GM12878 (cell line): ENCODE data around the gene CNPPD1. TPM values are rescaled to one million over a fixed set of nuclear protein-coding genes. Genes with fewer than 3 reads are reported as not detected.

Source experiments
- ATAC-seq: fragments of 200-7000 bp; cut with Tn5 transposase; 3 replicates; pipeline ENCODE4 v1.9.1; 2020; ENCODE audit warnings: mild to moderate bottlenecking, moderate library complexity
- BruUV-seq: library from RNA; stranded (reverse); fragments of 400-500 nt; replicated peaks from 2 replicates; lab custom pipeline; 2021; lab: Mats Ljungman, UMichigan
- CTCF ChIA-PET: fragments of 300-600 bp; sonication (Branson Sonifier 250); formaldehyde crosslinking; extraction: SDS; loops from one replicate; lab custom pipeline; 2021; ENCODE audit warnings: inconsistent platforms; lab: Yijun Ruan, JAX
- POLR2A ChIA-PET: fragments of 350-600 bp; formaldehyde crosslinking; extraction: SDS; loops from one replicate; lab custom pipeline; 2021; ENCODE audit warnings: inconsistent platforms; lab: Charles Lee
- RAD21 ChIA-PET: fragments of 300-600 bp; sonication (Branson Sonifier 250); formaldehyde crosslinking; loops from one replicate; lab custom pipeline; 2023; ENCODE audit warnings: antibody characterized with exemption; ENCODE audit not compliant: unreplicated experiment; lab: Charles Lee
- SMC1A ChIA-PET: fragments of 300-600 bp; sonication (Branson Sonifier 250); formaldehyde crosslinking; loops from one replicate; lab custom pipeline; 2023; ENCODE audit not compliant: unreplicated experiment, uncharacterized antibody; lab: Charles Lee
- DNase-seq: peaks from one replicate; pipeline ENCODE4 v3.0.0-alpha.2; 2011; ENCODE audit warnings: low read depth, low spot score
- FAIRE-seq: peaks from 3 replicates; lab custom pipeline; 2011; peaks lifted over from hg19 to GRCh38; lab: Jason Lieb, UNC
- H2AFZ ChIP-seq: 2 replicates; pipeline ENCODE4 v1.6.0; 2011; ENCODE audit warnings: low read depth, low read length, control low read depth; ENCODE audit not compliant: control insufficient read depth
- H3K27ac ChIP-seq: 2 replicates; pipeline ENCODE4 v1.5.1; 2011; ENCODE audit warnings: control low read depth; ENCODE audit not compliant: control insufficient read depth, insufficient read depth
- H3K27me3 ChIP-seq, 2 experiments: replicated peaks in 1 of 2; 2 replicates each; pipeline versions ENCODE4 v1.6.0 to v1.6.1; 2011; ENCODE audit warnings: low read length in 1 of 2; ENCODE audit not compliant: control insufficient read depth in 2 of 2, insufficient read depth in 2 of 2
- H3K36me3 ChIP-seq, 2 experiments: 2 replicates each; pipeline ENCODE4 v1.5.1; 2011; ENCODE audit warnings: low read length in 1 of 2; ENCODE audit not compliant: control insufficient read depth in 2 of 2, insufficient read depth in 2 of 2
- H3K4me1 ChIP-seq: 2 replicates; pipeline ENCODE4 v1.6.1; 2011; ENCODE audit warnings: mild to moderate bottlenecking, low read length, moderate library complexity, mixed read lengths; ENCODE audit not compliant: control insufficient read depth, insufficient read depth
- H3K4me2 ChIP-seq: 2 replicates; pipeline ENCODE4 v1.6.0; 2011; ENCODE audit warnings: control low read depth; ENCODE audit not compliant: control insufficient read depth, insufficient read depth
- H3K4me3 ChIP-seq: fragments of 200-600 bp; sonication (generic); 2 replicates; pipeline ENCODE4 v1.5.1; 2016
- H3K79me2 ChIP-seq: 2 replicates; pipeline ENCODE4 v1.6.0; 2011; ENCODE audit warnings: low read length; ENCODE audit not compliant: control insufficient read depth, insufficient read depth
- H3K9ac ChIP-seq: 2 replicates; pipeline ENCODE4 v1.8.0; 2011; ENCODE audit warnings: low read length, control low read depth, mixed read lengths; ENCODE audit not compliant: control insufficient read depth, insufficient read depth
- H3K9me3 ChIP-seq: replicated peaks from 3 replicates; pipeline ENCODE4 v1.5.1; 2011; ENCODE audit warnings: mild to moderate bottlenecking, low read length; ENCODE audit not compliant: control insufficient read depth, insufficient read depth
- H4K20me1 ChIP-seq: 2 replicates; pipeline ENCODE4 v1.6.0; 2011; ENCODE audit not compliant: control insufficient read depth, insufficient read depth
- CHD2 ChIP-seq: IDR thresholded peaks from 2 replicates; pipeline ENCODE4 v1.6.1; 2011; ENCODE audit warnings: low read depth, low read length, improper control_type of control experiment, borderline replicate concordance
- CREB1 ChIP-seq: IDR thresholded peaks from 2 replicates; pipeline ENCODE4 v1.6.1; 2012; ENCODE audit warnings: low read depth, mild to moderate bottlenecking, inconsistent platforms
- IRF4 ChIP-seq: IDR thresholded peaks from 2 replicates; pipeline ENCODE4 v1.6.1; 2011; ENCODE audit warnings: low read depth, low read length
- MTA3 ChIP-seq: IDR thresholded peaks from 2 replicates; pipeline ENCODE4 v1.6.1; 2012; ENCODE audit warnings: low read length, inconsistent platforms, borderline replicate concordance
- MYB ChIP-seq: fragments of 150-350 bp; IDR thresholded peaks from 2 replicates; pipeline ENCODE4 v1.6.1; 2014; ENCODE audit warnings: mild to moderate bottlenecking, low read depth, low read length, borderline replicate concordance
- POLR2AphosphoS5 ChIP-seq: IDR thresholded peaks from 2 replicates; pipeline ENCODE4 v1.6.1; 2011; ENCODE audit warnings: mild to moderate bottlenecking, low read length, inconsistent platforms
- POU2F2 ChIP-seq: IDR thresholded peaks from 3 replicates; pipeline ENCODE4 v1.6.1; 2011; ENCODE audit warnings: low read depth, mild to moderate bottlenecking, low read length, borderline replicate concordance
- RB1 ChIP-seq: fragments of 450-650 bp; formaldehyde crosslinking; IDR thresholded peaks from 2 replicates; pipeline ENCODE4 v1.6.1; 2017; ENCODE audit warnings: mild to moderate bottlenecking, borderline replicate concordance
- SIX5 ChIP-seq: IDR thresholded peaks from 2 replicates; pipeline ENCODE4 v1.6.1; 2011; ENCODE audit warnings: mild to moderate bottlenecking, low read depth, low read length, moderate library complexity; ENCODE audit not compliant: severe bottlenecking
- SUPT20H ChIP-seq: IDR thresholded peaks from 2 replicates; pipeline ENCODE4 v1.6.1; 2011; ENCODE audit warnings: low read depth, mild to moderate bottlenecking, low read length, moderate library complexity, borderline replicate concordance; ENCODE audit not compliant: control insufficient read depth
- YY1 ChIP-seq: IDR thresholded peaks from 2 replicates; pipeline ENCODE4 v1.6.1; 2011; ENCODE audit warnings: low read depth, mild to moderate bottlenecking, low read length
- ZNF274 ChIP-seq: IDR thresholded peaks from one replicate; pipeline ENCODE4 v1.8.0; 2011; ENCODE audit not compliant: insufficient read length, insufficient read depth
- WGBS: methylation state at CpG from one replicate; pipeline ENCODE4 v1.1.6; 2016; ENCODE audit warnings: low lambda C conversion rate; ENCODE audit not compliant: insufficient replicate concordance, insufficient coverage; ENCODE audit errors: missing lambda C conversion rate; 5-methylcytosine and 5-hydroxymethylcytosine counted together
- in situ Hi-C: fragments of 300-500 bp; cut with MboI; formaldehyde crosslinking; loops from 9 replicates; pipeline ENCODE4 v1.14.3; 2018; ENCODE audit warnings: mixed read lengths
- intact Hi-C: fragments of 100-400 bp; cut with micrococcal nuclease; formaldehyde crosslinking; loops from one replicate; pipeline ENCODE4 v1.14.2; 2022; ENCODE audit not compliant: unreplicated experiment
- polyA plus RNA-seq, 11 experiments: library from polyadenylated mRNA; depleted of rRNA in 4 of 11; unstranded in 6 of 11; stranded (reverse) in 5 of 11; fragments of >200 nt; fragmentation: Nextera tagmentation in 4 of 11; fragmentation: Illumina TruSeq in 1 of 11; extraction: Ambion mirVana in 4 of 11; extraction: Trizol in 1 of 11; gene quantifications; 1 replicate in 1 of 11; 2 replicates in 10 of 11; pipeline versions ENCODE4 v1.2.1 to v1.2.3, GENCODE V29; 2011 to 2016; ENCODE audit warnings: inconsistent platforms in 2 of 11, missing spikeins in 2 of 11, low read depth in 1 of 11
- total RNA-seq, 4 experiments: library from RNA; depleted of rRNA in 3 of 4; stranded (reverse); fragments of >200 nt in 3 of 4; fragmentation: Illumina TruSeq in 1 of 4; extraction: Trizol in 1 of 4; gene quantifications; 2 replicates each; pipeline versions ENCODE4 v1.2.1 to v1.2.3, GENCODE V29; 2013 to 2021
- TF ChIP-seq, protein P1 (sequence below): fragments of 450-650 bp; IDR thresholded peaks from 2 replicates; pipeline ENCODE4 v1.6.1; 2014; ENCODE audit warnings: mild to moderate bottlenecking
- TF ChIP-seq, protein P2 (sequence below): fragments of 450-650 bp; IDR thresholded peaks from 2 replicates; pipeline ENCODE4 v1.6.1; 2017; ENCODE audit warnings: mild to moderate bottlenecking, low read depth, inconsistent platforms; ENCODE audit not compliant: poor library complexity, severe bottlenecking
- TF ChIP-seq, protein P3 (sequence below): fragments of 450-650 bp; IDR thresholded peaks from 2 replicates; pipeline ENCODE4 v1.6.1; 2017; ENCODE audit warnings: mild to moderate bottlenecking, moderate library complexity

CNPPD1 gene
- total and polyA plus RNA-seq, 10 of the 15 experiments (the other 5 are each of a cell fraction or from before 2014, with no cell fraction given), result 12.2 to 86.6 (median 43.4) TPM

DNA sequence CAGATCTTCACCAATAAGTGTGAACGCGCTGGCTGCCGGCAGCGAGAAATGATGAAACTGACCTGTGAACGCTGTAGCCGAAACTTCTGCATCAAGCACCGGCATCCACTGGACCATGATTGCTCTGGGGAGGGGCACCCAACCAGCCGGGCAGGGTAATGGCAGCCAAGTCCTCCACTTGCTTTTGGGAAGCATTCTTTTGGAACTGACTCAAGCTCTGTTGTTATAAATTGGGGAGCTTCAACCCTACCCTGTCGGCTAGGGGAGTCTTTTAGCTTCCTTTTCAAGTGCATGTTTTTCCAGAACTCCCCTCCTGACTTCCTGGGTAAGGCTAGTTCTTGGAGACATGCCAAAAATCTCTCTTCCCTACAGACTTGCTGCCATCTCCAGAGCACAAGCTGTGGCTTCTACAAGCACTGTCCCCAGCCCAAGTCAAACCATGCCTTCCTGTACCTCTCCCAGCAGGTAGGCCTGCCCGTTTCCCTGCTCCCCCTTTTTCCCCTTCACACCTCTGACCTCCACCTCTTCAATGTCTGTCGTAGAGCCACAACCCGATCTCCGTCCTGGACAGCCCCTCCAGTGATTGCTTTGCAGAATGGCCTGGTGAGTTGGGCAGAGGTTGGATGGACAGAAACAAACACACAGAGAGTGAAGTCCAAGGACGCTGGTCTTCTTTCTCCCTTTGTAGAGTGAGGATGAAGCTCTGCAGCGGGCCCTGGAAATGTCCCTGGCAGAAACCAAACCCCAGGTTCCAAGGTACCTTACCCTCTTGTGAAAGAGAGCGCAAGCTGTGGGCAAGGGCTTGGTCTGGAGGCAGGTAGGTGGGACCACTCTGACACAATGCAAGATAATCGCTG, 31.4 kb upstream of the CNPPD1 start:
- peaks cover 8% of the 10 kb centered on the region for H3K4me1 ChIP-seq
- in situ Hi-C loops (loop anchor here (5.0 kb wide), 1 partner anchor 36 kb away; the partner anchor contains the start of gene SLC23A3), intact Hi-C loops (loop anchor here (2.0 to 5.0 kb wide), 2 partner anchors 31 to 69 kb away; partner anchors contain the start of genes CNPPD1 and DNAJB2)
- WGBS, result 85% methylated on average over 17 of the region's 17 CpGs
- H3K79me2 ChIP-seq, result no peaks in the 10 kb centered on the region; the same call in 1 of the 2 replicates
- H3K27ac ChIP-seq, result no peak overlapping the region
- FAIRE-seq (no peak), ATAC-seq (no peak), DNase-seq (no peak)
- H4K20me1 ChIP-seq, result no peaks in the 10 kb centered on the region
- no peak overlapping the region for H3K4me3 ChIP-seq
- no peak overlapping the region for H2AFZ ChIP-seq
- ChIA-PET POLR2A (interaction anchor here (0.5 to 4.0 kb wide), 9 partner anchors 9 to 685 kb away, joined by 3 to 47 read pairs (median 6); partner anchors contain the start of genes ABCB6, ANKZF1, ATG9A and CNPPD1), SMC1A (interaction anchor here (0.7 to 3.1 kb wide), 5 partner anchors 32 to 87 kb away, joined by 3 to 14 read pairs (median 4); partner anchors contain the start of genes CNPPD1, GLB1L and STK16), CTCF (interaction anchor here (1.0 to 2.2 kb wide), 4 partner anchors 37 to 87 kb away, joined by 3 to 13 read pairs (median 6); partner anchors contain the start of gene NHEJ1), RAD21 (interaction anchor here (2.5 to 2.9 kb wide), 2 partner anchors 32 to 37 kb away, joined by 12 to 21 read pairs; partner anchors contain the start of genes CNPPD1 and SLC23A3)
- no peak overlapping the region; the same call in 1 of the 2 replicates for H3K4me2 ChIP-seq
- H3K9me3 ChIP-seq, result no peaks in the 10 kb centered on the region
- H3K27me3 ChIP-seq, result no peaks in the 10 kb centered on the region
- H3K9ac ChIP-seq, result no peak overlapping the region
- peaks cover 0 to 9% of the 10 kb centered on the region in 2 experiments; a peak in 2 of 4 replicates for H3K36me3 ChIP-seq
- BruUV-seq, result no TSS peak
- TF ChIP-seq, protein P1, sequence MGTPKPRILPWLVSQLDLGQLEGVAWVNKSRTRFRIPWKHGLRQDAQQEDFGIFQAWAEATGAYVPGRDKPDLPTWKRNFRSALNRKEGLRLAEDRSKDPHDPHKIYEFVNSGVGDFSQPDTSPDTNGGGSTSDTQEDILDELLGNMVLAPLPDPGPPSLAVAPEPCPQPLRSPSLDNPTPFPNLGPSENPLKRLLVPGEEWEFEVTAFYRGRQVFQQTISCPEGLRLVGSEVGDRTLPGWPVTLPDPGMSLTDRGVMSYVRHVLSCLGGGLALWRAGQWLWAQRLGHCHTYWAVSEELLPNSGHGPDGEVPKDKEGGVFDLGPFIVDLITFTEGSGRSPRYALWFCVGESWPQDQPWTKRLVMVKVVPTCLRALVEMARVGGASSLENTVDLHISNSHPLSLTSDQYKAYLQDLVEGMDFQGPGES, result no peak
- TF ChIP-seq RB1 (no peak), YY1 (no peak), POU2F2 (no peak), ZNF274 (no peak), MYB (no peak), SIX5 (no peak), SUPT20H (no peak), MTA3 (no peak), POLR2AphosphoS5 (no peak), CREB1 (no peak), IRF4 (no peak), CHD2 (no peak)
- TF ChIP-seq, protein P2, sequence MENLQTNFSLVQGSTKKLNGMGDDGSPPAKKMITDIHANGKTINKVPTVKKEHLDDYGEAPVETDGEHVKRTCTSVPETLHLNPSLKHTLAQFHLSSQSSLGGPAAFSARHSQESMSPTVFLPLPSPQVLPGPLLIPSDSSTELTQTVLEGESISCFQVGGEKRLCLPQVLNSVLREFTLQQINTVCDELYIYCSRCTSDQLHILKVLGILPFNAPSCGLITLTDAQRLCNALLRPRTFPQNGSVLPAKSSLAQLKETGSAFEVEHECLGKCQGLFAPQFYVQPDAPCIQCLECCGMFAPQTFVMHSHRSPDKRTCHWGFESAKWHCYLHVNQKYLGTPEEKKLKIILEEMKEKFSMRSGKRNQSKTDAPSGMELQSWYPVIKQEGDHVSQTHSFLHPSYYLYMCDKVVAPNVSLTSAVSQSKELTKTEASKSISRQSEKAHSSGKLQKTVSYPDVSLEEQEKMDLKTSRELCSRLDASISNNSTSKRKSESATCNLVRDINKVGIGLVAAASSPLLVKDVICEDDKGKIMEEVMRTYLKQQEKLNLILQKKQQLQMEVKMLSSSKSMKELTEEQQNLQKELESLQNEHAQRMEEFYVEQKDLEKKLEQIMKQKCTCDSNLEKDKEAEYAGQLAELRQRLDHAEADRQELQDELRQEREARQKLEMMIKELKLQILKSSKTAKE, result no peak
- TF ChIP-seq, protein P3, sequence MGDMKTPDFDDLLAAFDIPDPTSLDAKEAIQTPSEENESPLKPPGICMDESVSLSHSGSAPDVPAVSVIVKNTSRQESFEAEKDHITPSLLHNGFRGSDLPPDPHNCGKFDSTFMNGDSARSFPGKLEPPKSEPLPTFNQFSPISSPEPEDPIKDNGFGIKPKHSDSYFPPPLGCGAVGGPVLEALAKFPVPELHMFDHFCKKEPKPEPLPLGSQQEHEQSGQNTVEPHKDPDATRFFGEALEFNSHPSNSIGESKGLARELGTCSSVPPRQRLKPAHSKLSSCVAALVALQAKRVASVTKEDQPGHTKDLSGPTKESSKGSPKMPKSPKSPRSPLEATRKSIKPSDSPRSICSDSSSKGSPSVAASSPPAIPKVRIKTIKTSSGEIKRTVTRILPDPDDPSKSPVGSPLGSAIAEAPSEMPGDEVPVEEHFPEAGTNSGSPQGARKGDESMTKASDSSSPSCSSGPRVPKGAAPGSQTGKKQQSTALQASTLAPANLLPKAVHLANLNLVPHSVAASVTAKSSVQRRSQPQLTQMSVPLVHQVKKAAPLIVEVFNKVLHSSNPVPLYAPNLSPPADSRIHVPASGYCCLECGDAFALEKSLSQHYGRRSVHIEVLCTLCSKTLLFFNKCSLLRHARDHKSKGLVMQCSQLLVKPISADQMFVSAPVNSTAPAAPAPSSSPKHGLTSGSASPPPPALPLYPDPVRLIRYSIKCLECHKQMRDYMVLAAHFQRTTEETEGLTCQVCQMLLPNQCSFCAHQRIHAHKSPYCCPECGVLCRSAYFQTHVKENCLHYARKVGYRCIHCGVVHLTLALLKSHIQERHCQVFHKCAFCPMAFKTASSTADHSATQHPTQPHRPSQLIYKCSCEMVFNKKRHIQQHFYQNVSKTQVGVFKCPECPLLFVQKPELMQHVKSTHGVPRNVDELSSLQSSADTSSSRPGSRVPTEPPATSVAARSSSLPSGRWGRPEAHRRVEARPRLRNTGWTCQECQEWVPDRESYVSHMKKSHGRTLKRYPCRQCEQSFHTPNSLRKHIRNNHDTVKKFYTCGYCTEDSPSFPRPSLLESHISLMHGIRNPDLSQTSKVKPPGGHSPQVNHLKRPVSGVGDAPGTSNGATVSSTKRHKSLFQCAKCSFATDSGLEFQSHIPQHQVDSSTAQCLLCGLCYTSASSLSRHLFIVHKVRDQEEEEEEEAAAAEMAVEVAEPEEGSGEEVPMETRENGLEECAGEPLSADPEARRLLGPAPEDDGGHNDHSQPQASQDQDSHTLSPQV, result no peak
